RPMI8226 (cell line): ENCODE data around the gene KLHL22.
"Not testable (repeated sequence)": the region's sequence is repeated elsewhere in the genome, so short reads cannot be mapped to it uniquely, and the experiment has no call there.

ENCODE experiments used
- DNase-seq: peaks from one replicate; pipeline ENCODE4 v3.0.0-alpha.2; 2015

Gene KLHL22

GRCh38 chr22:20499769-20500168 lies 4.2 kb upstream of the KLHL22 start:
- DNase-seq, result no peak

GRCh38 chr22:20498913-20499312 lies 3.3 kb upstream of the KLHL22 start:
- DNase-seq, result no peak

- no peak for DNase-seq
Measured at GRCh38 chr22:20497426-20497825, 1.8 kb upstream of the KLHL22 start.

GRCh38 chr22:20495861-20496681 lies 476 bp upstream of the KLHL22 start:
- peak; percentile 76 for DNase-seq

GRCh38 chr22:20491346-20491745 lies 4.2 kb downstream of the KLHL22 start:
- no peak for DNase-seq

GRCh38 chr22:20490941-20491307 lies 4.7 kb downstream of the KLHL22 start:
- DNase-seq, result no peak

GRCh38 chr22:20490183-20490940 lies 5.2 kb downstream of the KLHL22 start:
- no peak for DNase-seq

GRCh38 chr22:20488946-20489345 lies 6.6 kb downstream of the KLHL22 start:
- no peak for DNase-seq

GRCh38 chr22:20487715-20488114 lies 7.9 kb downstream of the KLHL22 start:
- DNase-seq, result no peak

- no peak for DNase-seq
Measured at GRCh38 chr22:20486229-20486628, 9.4 kb downstream of the KLHL22 start.

GRCh38 chr22:20484948-20485683 lies 10.5 kb downstream of the KLHL22 start:
- no peak for DNase-seq

- DNase-seq, result no peak
Measured at GRCh38 chr22:20483771-20484170, 11.8 kb downstream of the KLHL22 start.

- not testable (repeated sequence) for DNase-seq
Measured at GRCh38 chr22:20483143-20483506, 12.5 kb downstream of the KLHL22 start.

GRCh38 chr22:20479612-20480196 lies 15.9 kb downstream of the KLHL22 start:
- DNase-seq, result no peak

GRCh38 chr22:20478059-20478458 lies 17.5 kb downstream of the KLHL22 start:
- not testable (repeated sequence) for DNase-seq

GRCh38 chr22:20475569-20475968 lies 20.0 kb downstream of the KLHL22 start:
- DNase-seq, result not testable (repeated sequence)

GRCh38 chr22:20475115-20475436 lies 20.5 kb downstream of the KLHL22 start:
- no peak for DNase-seq

GRCh38 chr22:20472629-20473442 lies 22.8 kb downstream of the KLHL22 start:
- DNase-seq, result no peak

GRCh38 chr22:20471126-20471833 lies 24.3 kb downstream of the KLHL22 start:
- no peak for DNase-seq

- DNase-seq, result not testable (repeated sequence)
Measured at GRCh38 chr22:20470525-20470924, 25.1 kb downstream of the KLHL22 start.

GRCh38 chr22:20469110-20469868 lies 26.3 kb downstream of the KLHL22 start:
- no peak for DNase-seq
